GM12878 (cell line): ENCODE results near the gene FAM20B. TPM values are rescaled to one million over a fixed set of nuclear protein-coding genes. Genes with fewer than 3 reads are reported as not detected.

Experiments
- ATF7 ChIP-seq: fragments of 450-650 bp; IDR thresholded peaks from 2 replicates; pipeline ENCODE4 v1.6.1; 2016; ENCODE audit warnings: low read depth, mild to moderate bottlenecking
- BACH1 ChIP-seq: fragments of 450-650 bp; IDR thresholded peaks from 2 replicates; pipeline ENCODE4 v1.6.1; 2017; ENCODE audit warnings: mild to moderate bottlenecking, borderline replicate concordance
- BMI1 ChIP-seq: fragments of 450-650 bp; IDR thresholded peaks from 2 replicates; pipeline ENCODE4 v1.6.1; 2016; ENCODE audit warnings: mild to moderate bottlenecking, moderate library complexity, borderline replicate concordance
- BRCA1 ChIP-seq: IDR thresholded peaks from 2 replicates; pipeline ENCODE4 v1.6.1; 2011; ENCODE audit warnings: low read depth, low read length, improper control_type of control experiment
- CREB1 ChIP-seq: IDR thresholded peaks from 2 replicates; pipeline ENCODE4 v1.6.1; 2012; ENCODE audit warnings: low read depth, mild to moderate bottlenecking, inconsistent platforms
- FOXK2 ChIP-seq: fragments of 450-650 bp; IDR thresholded peaks from 2 replicates; pipeline ENCODE4 v1.6.1; 2017; ENCODE audit warnings: mild to moderate bottlenecking, moderate library complexity
- GATAD2B ChIP-seq: fragments of 450-650 bp; conservative IDR thresholded peaks from 2 replicates; pipeline ENCODE4 v1.6.1; 2017; ENCODE audit warnings: low read depth, mild to moderate bottlenecking, moderate library complexity
- MXI1 ChIP-seq: fragments of 150-350 bp; IDR thresholded peaks from 2 replicates; pipeline ENCODE4 v1.6.1; 2011; ENCODE audit warnings: low read depth, mild to moderate bottlenecking, inconsistent platforms, low read length, improper control_type of control experiment
- MYB ChIP-seq: fragments of 150-350 bp; IDR thresholded peaks from 2 replicates; pipeline ENCODE4 v1.6.1; 2014; ENCODE audit warnings: mild to moderate bottlenecking, low read depth, low read length, borderline replicate concordance
- NFIC ChIP-seq: IDR thresholded peaks from 2 replicates; pipeline ENCODE4 v1.6.1; 2012; ENCODE audit warnings: low read depth, mild to moderate bottlenecking, inconsistent platforms, low read length, moderate library complexity
- NR2C1 ChIP-seq: fragments of 450-650 bp; IDR thresholded peaks from 2 replicates; pipeline ENCODE4 v1.6.1; 2017; ENCODE audit warnings: antibody characterized with exemption, mild to moderate bottlenecking, moderate library complexity
- RB1 ChIP-seq: fragments of 450-650 bp; formaldehyde crosslinking; IDR thresholded peaks from 2 replicates; pipeline ENCODE4 v1.6.1; 2017; ENCODE audit warnings: mild to moderate bottlenecking, borderline replicate concordance
- RBBP5 ChIP-seq: fragments of 200-600 bp; sonication (generic); conservative IDR thresholded peaks from 2 replicates; pipeline ENCODE4 v1.6.1; 2016
- RELB ChIP-seq: fragments of 450-650 bp; IDR thresholded peaks from 2 replicates; pipeline ENCODE4 v1.6.1; 2017; ENCODE audit warnings: low read depth, mild to moderate bottlenecking, moderate library complexity
- SIN3A ChIP-seq: IDR thresholded peaks from 2 replicates; pipeline ENCODE4 v1.6.1; 2012; ENCODE audit warnings: low read depth, low read length, improper control_type of control experiment
- SMARCA5 ChIP-seq: fragments of 450-650 bp; IDR thresholded peaks from 2 replicates; pipeline ENCODE4 v1.6.1; 2017; ENCODE audit warnings: mild to moderate bottlenecking
- SP1 ChIP-seq: IDR thresholded peaks from one replicate; pipeline ENCODE4 v1.6.1; 2011; ENCODE audit warnings: low read depth, low read length
- SPI1 ChIP-seq: IDR thresholded peaks from 2 replicates; pipeline ENCODE4 v1.6.1; 2011; ENCODE audit warnings: low read depth, mild to moderate bottlenecking, low read length, moderate library complexity, borderline replicate concordance; ENCODE audit not compliant: insufficient read depth
- TAF1 ChIP-seq: IDR thresholded peaks from 2 replicates; pipeline ENCODE4 v1.6.1; 2011; ENCODE audit warnings: mild to moderate bottlenecking, low read depth, low read length, borderline replicate concordance
- TBL1XR1 ChIP-seq: IDR thresholded peaks from 2 replicates; pipeline ENCODE4 v1.6.1; 2012; ENCODE audit warnings: low read depth, low read length, improper control_type of control experiment
- TCF7 ChIP-seq: IDR thresholded peaks from 2 replicates; pipeline ENCODE4 v1.6.1; 2014; ENCODE audit warnings: antibody characterized with exemption, borderline replicate concordance
- ZBED1 ChIP-seq: IDR thresholded peaks from 2 replicates; pipeline ENCODE4 v1.6.1; 2016; ENCODE audit warnings: borderline replicate concordance
- ZZZ3 ChIP-seq: IDR thresholded peaks from 2 replicates; pipeline ENCODE4 v1.6.1; 2011; ENCODE audit warnings: low read depth; ENCODE audit not compliant: control insufficient read depth, insufficient read length
- polyA plus RNA-seq, 11 experiments: library from polyadenylated mRNA; depleted of rRNA in 4 of 11; unstranded in 6 of 11; stranded (reverse) in 5 of 11; fragments of >200 nt; fragmentation: Nextera tagmentation in 4 of 11; fragmentation: Illumina TruSeq in 1 of 11; extraction: Ambion mirVana in 4 of 11; extraction: Trizol in 1 of 11; gene quantifications; 1 replicate in 1 of 11; 2 replicates in 10 of 11; pipeline versions ENCODE4 v1.2.1 to v1.2.3, GENCODE V29; 2011 to 2016; ENCODE audit warnings: inconsistent platforms in 2 of 11, missing spikeins in 2 of 11, low read depth in 1 of 11
- total RNA-seq, 4 experiments: library from RNA; depleted of rRNA in 3 of 4; stranded (reverse); fragments of >200 nt in 3 of 4; fragmentation: Illumina TruSeq in 1 of 4; extraction: Trizol in 1 of 4; gene quantifications; 2 replicates each; pipeline versions ENCODE4 v1.2.1 to v1.2.3, GENCODE V29; 2013 to 2021
- TF ChIP-seq, protein P1 (sequence below): IDR thresholded peaks from 2 replicates; pipeline ENCODE4 v1.6.1; 2012; ENCODE audit warnings: improper control_type of control experiment, low read depth, low read length; ENCODE audit not compliant: insufficient replicate concordance

FAM20B gene
- total and polyA plus RNA-seq, 10 of the 15 experiments (the other 5 are each of a cell fraction or from before 2014, with no cell fraction given): 2.4 to 25.6 (median 12.8) TPM

- TF ChIP-seq MYB (no peak), SPI1 (no peak), NR2C1 (peak; percentile 5; the same call in 1 of the 2 replicates), RBBP5 (no peak), ZZZ3 (no peak), TCF7 (no peak), GATAD2B (peak; percentile 98), MXI1 (peak; percentile 31; the same call in 1 of the 2 replicates), RELB (no peak), SP1 (no peak), RB1 (peak; percentile 67; the same call in 1 of the 2 replicates), TBL1XR1 (no peak), FOXK2 (no peak), SIN3A (no peak), SMARCA5 (no peak), NFIC (no peak), TAF1 (no peak), CREB1 (no peak; the same call in none of the 2 replicates), ATF7 (no peak), BMI1 (no peak), BACH1 (peak; percentile 48; the same call in 1 of the 2 replicates), ZBED1 (no peak), BRCA1 (peak; percentile 20; the same call in 1 of the 2 replicates)
- TF ChIP-seq, protein P1, sequence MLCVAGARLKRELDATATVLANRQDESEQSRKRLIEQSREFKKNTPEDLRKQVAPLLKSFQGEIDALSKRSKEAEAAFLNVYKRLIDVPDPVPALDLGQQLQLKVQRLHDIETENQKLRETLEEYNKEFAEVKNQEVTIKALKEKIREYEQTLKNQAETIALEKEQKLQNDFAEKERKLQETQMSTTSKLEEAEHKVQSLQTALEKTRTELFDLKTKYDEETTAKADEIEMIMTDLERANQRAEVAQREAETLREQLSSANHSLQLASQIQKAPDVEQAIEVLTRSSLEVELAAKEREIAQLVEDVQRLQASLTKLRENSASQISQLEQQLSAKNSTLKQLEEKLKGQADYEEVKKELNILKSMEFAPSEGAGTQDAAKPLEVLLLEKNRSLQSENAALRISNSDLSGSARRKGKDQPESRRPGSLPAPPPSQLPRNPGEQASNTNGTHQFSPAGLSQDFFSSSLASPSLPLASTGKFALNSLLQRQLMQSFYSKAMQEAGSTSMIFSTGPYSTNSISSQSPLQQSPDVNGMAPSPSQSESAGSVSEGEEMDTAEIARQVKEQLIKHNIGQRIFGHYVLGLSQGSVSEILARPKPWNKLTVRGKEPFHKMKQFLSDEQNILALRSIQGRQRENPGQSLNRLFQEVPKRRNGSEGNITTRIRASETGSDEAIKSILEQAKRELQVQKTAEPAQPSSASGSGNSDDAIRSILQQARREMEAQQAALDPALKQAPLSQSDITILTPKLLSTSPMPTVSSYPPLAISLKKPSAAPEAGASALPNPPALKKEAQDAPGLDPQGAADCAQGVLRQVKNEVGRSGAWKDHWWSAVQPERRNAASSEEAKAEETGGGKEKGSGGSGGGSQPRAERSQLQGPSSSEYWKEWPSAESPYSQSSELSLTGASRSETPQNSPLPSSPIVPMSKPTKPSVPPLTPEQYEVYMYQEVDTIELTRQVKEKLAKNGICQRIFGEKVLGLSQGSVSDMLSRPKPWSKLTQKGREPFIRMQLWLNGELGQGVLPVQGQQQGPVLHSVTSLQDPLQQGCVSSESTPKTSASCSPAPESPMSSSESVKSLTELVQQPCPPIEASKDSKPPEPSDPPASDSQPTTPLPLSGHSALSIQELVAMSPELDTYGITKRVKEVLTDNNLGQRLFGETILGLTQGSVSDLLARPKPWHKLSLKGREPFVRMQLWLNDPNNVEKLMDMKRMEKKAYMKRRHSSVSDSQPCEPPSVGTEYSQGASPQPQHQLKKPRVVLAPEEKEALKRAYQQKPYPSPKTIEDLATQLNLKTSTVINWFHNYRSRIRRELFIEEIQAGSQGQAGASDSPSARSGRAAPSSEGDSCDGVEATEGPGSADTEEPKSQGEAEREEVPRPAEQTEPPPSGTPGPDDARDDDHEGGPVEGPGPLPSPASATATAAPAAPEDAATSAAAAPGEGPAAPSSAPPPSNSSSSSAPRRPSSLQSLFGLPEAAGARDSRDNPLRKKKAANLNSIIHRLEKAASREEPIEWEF: no peak
Measured at GRCh38 chr1:179025975-179026812, 500 bp downstream of the FAM20B start (continued).
